GM12891 (cell line): Measurements from ENCODE around the gene INSRR.

Experiments used
- POLR2A ChIP-seq: IDR thresholded peaks from 2 replicates; pipeline ENCODE4 v1.6.1; 2011; ENCODE audit warnings: low read depth, low read length, control low read depth
- POLR2AphosphoS5 ChIP-seq: IDR thresholded peaks from 2 replicates; pipeline ENCODE4 v1.6.1; 2011; ENCODE audit warnings: low read depth, low read length, control low read depth
- TAF1 ChIP-seq: IDR thresholded peaks from 2 replicates; pipeline ENCODE4 v1.6.1; 2011; ENCODE audit warnings: low read depth, low read length, control low read depth

GRCh38 chr1:156858959-156859522, at the start of gene INSRR:
- TF ChIP-seq TAF1 (no peak), POLR2A (no peak), POLR2AphosphoS5 (no peak)
